Uterus (tissue), 2 donors: Measurements from ENCODE around the gene TWIST2.

Source experiments
- CTCF ChIP-seq, 4 experiments: fragments of 200-600 bp in 2 of 4; fragments of 450-650 bp in 2 of 4; sonication (generic) in 2 of 4; IDR thresholded peaks; one replicate each; pipeline ENCODE4 v1.5.1; 2016 to 2019; ENCODE audit warnings: antibody characterized with exemption in 4 of 4, mild to moderate bottlenecking in 2 of 4, moderate library complexity in 1 of 4
- POLR2A ChIP-seq, 2 donors: fragments of 450-650 bp; IDR thresholded peaks; one replicate each; pipeline ENCODE4 v1.6.1; 2016; ENCODE audit warnings: antibody characterized with exemption in 2 of 2, mild to moderate bottlenecking in 1 of 2, moderate library complexity in 1 of 2

GRCh38 chr2:238817891-238818290 is 30.0 kb upstream of the TWIST2 start:
- TF ChIP-seq CTCF (IDR thresholded peaks at IDR 0.05) (no peak), POLR2A (IDR thresholded peaks at IDR 0.05) (no peak)
